Mucosa of descending colon (tissue), 3 donors: ENCODE data around the gene CNKSR3. TPM values are rescaled to one million over a fixed set of nuclear protein-coding genes. Genes with fewer than 3 reads are reported as not detected.

ENCODE experiments used
- ATAC-seq: fragments of 200-7000 bp; cut with Tn5 transposase; one replicate; pipeline ENCODE4 v1.9.1; 2020; ENCODE audit warnings: mild to moderate bottlenecking, moderate library complexity
- DNase-seq, 3 donors: peaks; one replicate each; pipeline ENCODE4 v3.0.0-alpha.2; 2020
- H3K36me3 ChIP-seq: fragments of 200-600 bp; one replicate; pipeline ENCODE4 v1.8.0; 2021; ENCODE audit warnings: low read depth, mild to moderate bottlenecking
- H3K4me1 ChIP-seq: fragments of 200-600 bp; one replicate; pipeline ENCODE4 v1.8.0; 2021; ENCODE audit warnings: low read depth, mild to moderate bottlenecking
- H3K4me3 ChIP-seq: fragments of 200-600 bp; one replicate; pipeline ENCODE4 v1.8.0; 2021; ENCODE audit warnings: mild to moderate bottlenecking
- H3K9me3 ChIP-seq: fragments of 200-600 bp; one replicate; pipeline ENCODE4 v1.8.0; 2021; ENCODE audit warnings: mild to moderate bottlenecking
- CTCF ChIP-seq: fragments of 200-600 bp; IDR thresholded peaks from one replicate; pipeline ENCODE4 v1.8.0; 2022; ENCODE audit warnings: antibody characterized with exemption, mild to moderate bottlenecking
- intact Hi-C, 2 donors: fragments of 100-400 bp; cut with DNase I in 1 of 2; cut with micrococcal nuclease in 1 of 2; formaldehyde crosslinking; loops; one replicate each; pipeline versions ENCODE4 v1.11.0 to v1.11.1; 2022; cut with DNase I, micrococcal nuclease
- total RNA-seq, 3 donors: library from RNA; stranded (reverse); fragmentation: NEBNext Ultra II Directional in 2 of 3; extraction: Animal tissue kit (Norgen Biotek cat#: 25700) in 2 of 3; gene quantifications; one replicate each; pipeline versions ENCODE4 v1.2.1 to v1.2.4, GENCODE V29; 2021 to 2023
- donor health status: DM: no; HTN: no; CAD: no; lungs with moderate emphysema.
- donor health status: DM: no; HTN: no; CAD: no.
- donor health status: DM: no; HTN: yes; CAD: no.

CNKSR3 gene
- total RNA-seq, 3 donors from 2014 or later: 16.5 to 39.0 (median 33.6) TPM

GRCh38 chr6:154526996-154527395 is 16.5 kb upstream of the CNKSR3 start:
- no peaks in the 10 kb centered on the region for H3K36me3 ChIP-seq
- peak; percentile 51 for ATAC-seq
- no peaks in the 10 kb centered on the region for H3K4me1 ChIP-seq
- no peak for TF ChIP-seq CTCF
- no peak overlapping the region for H3K4me3 ChIP-seq
- DNase-seq: no peak
- intact Hi-C loops: no loop called here
- no peaks in the 10 kb centered on the region for H3K9me3 ChIP-seq

- intact Hi-C loops: no loop called here
- Histone ChIP-seq H3K9me3 (no peaks in the 10 kb centered on the region), H3K4me3 (no peak overlapping the region), H3K4me1 (no peaks in the 10 kb centered on the region), H3K36me3 (no peaks in the 10 kb centered on the region)
- TF ChIP-seq CTCF: no peak
- ATAC-seq (no peak), DNase-seq (no peak)
Measured at GRCh38 chr6:154522576-154522975, 12.1 kb upstream of the CNKSR3 start.

GRCh38 chr6:154521412-154521811 is 10.9 kb upstream of the CNKSR3 start:
- no peak overlapping the region for H3K4me3 ChIP-seq
- no peak for TF ChIP-seq CTCF
- no peaks in the 10 kb centered on the region for H3K36me3 ChIP-seq
- H3K9me3 ChIP-seq: no peaks in the 10 kb centered on the region
- intact Hi-C loops: no loop called here
- ATAC-seq (no peak), DNase-seq (no peak)
- H3K4me1 ChIP-seq: no peaks in the 10 kb centered on the region

GRCh38 chr6:154520280-154520679 is 9.8 kb upstream of the CNKSR3 start:
- Histone ChIP-seq H3K36me3 (no peaks in the 10 kb centered on the region), H3K9me3 (no peaks in the 10 kb centered on the region), H3K4me3 (no peak overlapping the region), H3K4me1 (no peaks in the 10 kb centered on the region)
- ATAC-seq (no peak), DNase-seq (no peak)
- no peak for TF ChIP-seq CTCF
- intact Hi-C loops: no loop called here

- Histone ChIP-seq H3K4me1 (peaks cover 13% of the 10 kb centered on the region), H3K9me3 (no peaks in the 10 kb centered on the region), H3K4me3 (no peak overlapping the region), H3K36me3 (no peaks in the 10 kb centered on the region)
- intact Hi-C loops: no loop called here
- ATAC-seq: no peak
- no peak for TF ChIP-seq CTCF
- no peak for DNase-seq
Measured at GRCh38 chr6:154518396-154518795, 7.9 kb upstream of the CNKSR3 start.

- Histone ChIP-seq H3K9me3 (no peaks in the 10 kb centered on the region), H3K4me3 (no peak overlapping the region), H3K4me1 (peaks cover 19% of the 10 kb centered on the region), H3K36me3 (no peaks in the 10 kb centered on the region)
- no peak for DNase-seq
- intact Hi-C loops: no loop called here
- TF ChIP-seq CTCF: no peak
- ATAC-seq: no peak
Measured at GRCh38 chr6:154516276-154516675, 5.8 kb upstream of the CNKSR3 start.
